H1 (cell line): ENCODE data around the gene PLCB1.

ENCODE experiments used
- CHD1 ChIP-seq: IDR thresholded peaks from 2 replicates; pipeline ENCODE4 v1.6.1; 2012; ENCODE audit warnings: low read depth, low read length, improper control_type of control experiment
- EZH2 ChIP-seq: fragments of 200-600 bp; sonication (generic); IDR thresholded peaks from 2 replicates; pipeline ENCODE4 v1.7.1; 2012; ENCODE audit warnings: low read depth, mild to moderate bottlenecking, moderate library complexity, low read length, inconsistent platforms; ENCODE audit not compliant: severe bottlenecking
- FOSL1 ChIP-seq: IDR thresholded peaks from 2 replicates; pipeline ENCODE4 v1.6.1; 2011; ENCODE audit warnings: mild to moderate bottlenecking, low read depth, low read length, moderate library complexity; ENCODE audit not compliant: insufficient read depth
- HDAC2 ChIP-seq, 2 experiments: fragments of 300-600 bp in 1 of 2; sonication (generic) in 1 of 2; IDR thresholded peaks; 2 replicates each; pipeline ENCODE4 v1.6.1; 2011 to 2012; ENCODE audit warnings: low read depth in 2 of 2, low read length in 2 of 2, mild to moderate bottlenecking in 2 of 2, moderate library complexity in 2 of 2, borderline replicate concordance in 1 of 2, inconsistent platforms in 1 of 2
- JUN ChIP-seq: IDR thresholded peaks from 2 replicates; pipeline ENCODE4 v1.6.1; 2011; ENCODE audit warnings: low read depth, mild to moderate bottlenecking, improper control_type of control experiment, low read length
- KDM1A ChIP-seq: fragments of 200-600, 300-600 bp; sonication (generic); IDR thresholded peaks from 2 replicates; pipeline ENCODE4 v1.7.1; 2016; ENCODE audit warnings: mild to moderate bottlenecking, low read length, borderline replicate concordance
- NRF1 ChIP-seq: IDR thresholded peaks from 2 replicates; pipeline ENCODE4 v1.6.1; 2011; ENCODE audit warnings: mild to moderate bottlenecking, low read depth, low read length, improper control_type of control experiment
- POLR2A ChIP-seq, 2 experiments: IDR thresholded peaks; 1 replicate in 1 of 2; 2 replicates in 1 of 2; pipeline ENCODE4 v1.6.1; 2011; ENCODE audit warnings: low read depth in 2 of 2, low read length in 2 of 2, mild to moderate bottlenecking in 2 of 2; ENCODE audit errors: control extremely low read depth in 1 of 2
- POLR2AphosphoS5 ChIP-seq: IDR thresholded peaks from 2 replicates; pipeline ENCODE4 v1.6.1; 2011; ENCODE audit warnings: low read depth, low read length
- TF ChIP-seq, protein P1 (sequence below), 3 experiments: IDR thresholded peaks; 1 replicate in 2 of 3; 2 replicates in 1 of 3; pipeline versions ENCODE4 v1.5.1 to v1.6.1; 2011; ENCODE audit warnings: low read length in 3 of 3, mild to moderate bottlenecking in 3 of 3, inconsistent platforms in 2 of 3, low read depth in 1 of 3, moderate library complexity in 1 of 3; ENCODE audit not compliant: insufficient read depth in 1 of 3; ENCODE audit errors: control extremely low read depth in 1 of 3

- TF ChIP-seq, protein P1, sequence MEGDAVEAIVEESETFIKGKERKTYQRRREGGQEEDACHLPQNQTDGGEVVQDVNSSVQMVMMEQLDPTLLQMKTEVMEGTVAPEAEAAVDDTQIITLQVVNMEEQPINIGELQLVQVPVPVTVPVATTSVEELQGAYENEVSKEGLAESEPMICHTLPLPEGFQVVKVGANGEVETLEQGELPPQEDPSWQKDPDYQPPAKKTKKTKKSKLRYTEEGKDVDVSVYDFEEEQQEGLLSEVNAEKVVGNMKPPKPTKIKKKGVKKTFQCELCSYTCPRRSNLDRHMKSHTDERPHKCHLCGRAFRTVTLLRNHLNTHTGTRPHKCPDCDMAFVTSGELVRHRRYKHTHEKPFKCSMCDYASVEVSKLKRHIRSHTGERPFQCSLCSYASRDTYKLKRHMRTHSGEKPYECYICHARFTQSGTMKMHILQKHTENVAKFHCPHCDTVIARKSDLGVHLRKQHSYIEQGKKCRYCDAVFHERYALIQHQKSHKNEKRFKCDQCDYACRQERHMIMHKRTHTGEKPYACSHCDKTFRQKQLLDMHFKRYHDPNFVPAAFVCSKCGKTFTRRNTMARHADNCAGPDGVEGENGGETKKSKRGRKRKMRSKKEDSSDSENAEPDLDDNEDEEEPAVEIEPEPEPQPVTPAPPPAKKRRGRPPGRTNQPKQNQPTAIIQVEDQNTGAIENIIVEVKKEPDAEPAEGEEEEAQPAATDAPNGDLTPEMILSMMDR (IDR thresholded peaks at IDR 0.05; ENCODE audit: control extremely low read depth in 1 of 3, insufficient read depth in 1 of 3, low read depth in 1 of 3, low read length in 3 of 3) = no peak
- TF ChIP-seq POLR2A (IDR thresholded peaks at IDR 0.05; ENCODE audit: control extremely low read depth in 1 of 2, low read depth in 2 of 2, low read length in 2 of 2) (no peak), POLR2AphosphoS5 (no peak), EZH2 (no peak), CHD1 (no peak), HDAC2 (IDR thresholded peaks at IDR 0.05; ENCODE audit: borderline replicate concordance in 1 of 2, low read depth in 2 of 2, low read length in 2 of 2) (no peak), JUN (no peak), KDM1A (no peak), FOSL1 (no peak), NRF1 (no peak)
Measured at GRCh38 chr20:8433291-8433690, 301.2 kb downstream of the PLCB1 start.
